Dendritic cell treated with granulocyte-macrophage colony-stimulating factor and Interleukin-4, amounts not matched to agents 40 ng/mL and 50 ng/mL, for 4 days (primary cell): ENCODE measurements around the gene HOTAIR.

ENCODE experiments used
- H3K27ac Mint-ChIP-seq: one replicate; pipeline ENCODE4 v1.8.0; 2022; ENCODE audit warnings: mild to moderate bottlenecking, mixed read lengths
- H3K27me3 Mint-ChIP-seq: one replicate; pipeline ENCODE4 v1.8.0; 2022; ENCODE audit warnings: mild to moderate bottlenecking, mixed read lengths
- H3K36me3 Mint-ChIP-seq: one replicate; pipeline ENCODE4 v1.8.0; 2022; ENCODE audit warnings: low read depth, mixed read lengths
- H3K4me1 Mint-ChIP-seq: one replicate; pipeline ENCODE4 v1.8.0; 2022; ENCODE audit warnings: low read depth, mixed read lengths
- H3K4me3 Mint-ChIP-seq: one replicate; pipeline ENCODE4 v1.8.0; 2022; ENCODE audit warnings: mild to moderate bottlenecking, moderate library complexity, mixed read lengths
- H3K9me3 Mint-ChIP-seq: one replicate; pipeline ENCODE4 v1.8.0; 2022; ENCODE audit warnings: mixed read lengths
- intact Hi-C: fragments of 100-400 bp; cut with micrococcal nuclease; formaldehyde crosslinking; loops from one replicate; pipeline ENCODE4 v1.15.0; 2022

The HOTAIR gene

GRCh38 chr12:53952871-53953734 lies 21.7 kb downstream of the HOTAIR start:
- H3K27me3 Mint-ChIP-seq, result peaks cover 98% of the 10 kb centered on the region
- no peak overlapping the region for H3K27ac Mint-ChIP-seq
- H3K36me3 Mint-ChIP-seq, result no peaks in the 10 kb centered on the region
- no peaks in the 10 kb centered on the region for H3K9me3 Mint-ChIP-seq
- H3K4me1 Mint-ChIP-seq, result peaks cover 15% of the 10 kb centered on the region
- no peak overlapping the region for H3K4me3 Mint-ChIP-seq
- intact Hi-C loops, result no loop called here

DNA sequence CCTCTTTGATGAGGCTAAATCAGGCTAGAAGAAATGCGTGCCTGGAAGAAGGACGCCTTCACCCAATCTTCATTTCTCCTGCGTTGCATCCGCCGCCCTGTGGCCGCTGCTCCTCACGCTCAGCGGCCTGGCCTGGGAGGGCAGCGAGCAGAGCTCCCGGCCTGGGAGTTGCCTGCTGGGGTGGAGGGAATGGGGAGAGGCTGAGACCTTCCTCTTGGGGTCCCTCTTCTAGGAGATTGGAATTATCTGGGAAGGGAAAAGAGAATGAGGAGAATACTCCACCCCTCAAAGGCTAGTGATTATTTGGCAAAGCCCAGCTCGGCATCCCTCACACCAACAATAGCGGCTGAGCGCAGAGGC lies 22.4 kb downstream of the HOTAIR start:
- Mint-ChIP-seq H3K9me3 (no peaks in the 10 kb centered on the region), H3K27ac (no peak overlapping the region), H3K4me1 (peaks cover 15% of the 10 kb centered on the region), H3K36me3 (no peaks in the 10 kb centered on the region), H3K4me3 (no peak overlapping the region), H3K27me3 (peaks cover 98% of the 10 kb centered on the region)
- intact Hi-C loops, result no loop called here

- no peaks in the 10 kb centered on the region for H3K9me3 Mint-ChIP-seq
- peaks cover 96% of the 10 kb centered on the region for H3K27me3 Mint-ChIP-seq
- H3K4me1 Mint-ChIP-seq, result peaks cover 15% of the 10 kb centered on the region
- H3K4me3 Mint-ChIP-seq, result no peak overlapping the region
- H3K27ac Mint-ChIP-seq, result no peak overlapping the region
- intact Hi-C loops, result no loop called here
- no peaks in the 10 kb centered on the region for H3K36me3 Mint-ChIP-seq
Measured at GRCh38 chr12:53951577-53952334, 23.0 kb downstream of the HOTAIR start.

DNA sequence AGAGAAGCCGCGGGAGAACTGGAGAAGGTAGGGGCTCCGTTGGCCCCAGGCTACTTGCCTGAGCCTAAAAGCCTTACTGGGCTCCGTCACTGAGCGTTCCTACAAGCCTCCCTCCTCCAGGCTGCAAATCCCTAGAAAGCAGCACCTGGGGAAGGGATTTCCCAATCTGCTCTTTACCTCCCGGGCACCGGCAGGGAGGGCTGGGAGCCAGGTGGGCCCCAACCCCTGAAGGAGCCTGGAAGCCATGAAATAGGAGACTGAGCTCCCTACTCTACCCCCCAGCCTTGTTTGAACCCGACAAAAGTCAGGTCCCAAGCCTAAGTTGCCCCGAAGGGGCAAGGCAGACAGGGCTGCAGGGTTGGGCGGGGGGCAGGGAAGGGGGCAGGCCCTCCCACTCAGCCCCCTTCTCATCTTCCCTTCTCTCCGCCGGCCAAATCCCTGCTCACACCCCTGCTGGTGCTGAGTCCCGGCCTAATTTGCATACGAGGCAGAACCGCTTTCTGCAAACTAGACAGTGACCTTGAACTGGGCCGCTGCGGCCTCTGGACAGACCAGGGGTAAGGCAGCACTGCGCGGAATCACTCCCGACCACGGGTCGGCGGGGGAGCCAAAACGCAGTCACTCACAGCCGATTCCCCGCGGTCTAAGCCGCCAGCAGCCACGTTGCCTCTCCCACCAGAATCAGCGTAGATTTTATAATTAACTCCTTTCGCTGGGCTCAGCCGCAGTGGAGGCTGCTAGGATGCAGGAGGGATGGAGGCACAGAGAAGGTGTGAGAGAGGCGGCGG lies 23.8 kb downstream of the HOTAIR start:
- H3K36me3 Mint-ChIP-seq, result no peaks in the 10 kb centered on the region
- H3K9me3 Mint-ChIP-seq, result no peaks in the 10 kb centered on the region
- intact Hi-C loops, result no loop called here
- no peak overlapping the region for H3K27ac Mint-ChIP-seq
- no peak overlapping the region for H3K4me3 Mint-ChIP-seq
- H3K4me1 Mint-ChIP-seq, result peaks cover 14% of the 10 kb centered on the region
- peaks cover 96% of the 10 kb centered on the region for H3K27me3 Mint-ChIP-seq

DNA sequence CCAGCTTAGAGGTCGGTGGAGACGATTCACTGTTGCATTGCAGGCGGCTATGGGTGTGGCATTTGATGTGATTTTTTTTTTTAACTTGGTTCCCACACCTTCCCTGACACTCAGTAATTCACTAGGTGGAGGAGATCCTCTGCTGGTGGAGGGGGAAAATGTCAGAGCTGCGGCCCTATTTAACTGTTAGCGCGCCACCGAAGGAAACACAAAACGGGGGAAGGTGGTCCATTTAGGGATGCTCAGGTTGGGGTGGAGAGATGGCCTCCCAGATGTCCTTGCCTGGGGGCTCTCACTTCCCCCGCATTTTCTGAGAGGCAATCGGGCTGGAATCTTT lies 24.3 kb downstream of the HOTAIR start:
- Mint-ChIP-seq H3K9me3 (no peaks in the 10 kb centered on the region), H3K4me3 (no peak overlapping the region), H3K4me1 (peaks cover 10% of the 10 kb centered on the region), H3K27ac (no peak overlapping the region), H3K27me3 (peaks cover 96% of the 10 kb centered on the region), H3K36me3 (no peaks in the 10 kb centered on the region)
- intact Hi-C loops, result no loop called here

DNA sequence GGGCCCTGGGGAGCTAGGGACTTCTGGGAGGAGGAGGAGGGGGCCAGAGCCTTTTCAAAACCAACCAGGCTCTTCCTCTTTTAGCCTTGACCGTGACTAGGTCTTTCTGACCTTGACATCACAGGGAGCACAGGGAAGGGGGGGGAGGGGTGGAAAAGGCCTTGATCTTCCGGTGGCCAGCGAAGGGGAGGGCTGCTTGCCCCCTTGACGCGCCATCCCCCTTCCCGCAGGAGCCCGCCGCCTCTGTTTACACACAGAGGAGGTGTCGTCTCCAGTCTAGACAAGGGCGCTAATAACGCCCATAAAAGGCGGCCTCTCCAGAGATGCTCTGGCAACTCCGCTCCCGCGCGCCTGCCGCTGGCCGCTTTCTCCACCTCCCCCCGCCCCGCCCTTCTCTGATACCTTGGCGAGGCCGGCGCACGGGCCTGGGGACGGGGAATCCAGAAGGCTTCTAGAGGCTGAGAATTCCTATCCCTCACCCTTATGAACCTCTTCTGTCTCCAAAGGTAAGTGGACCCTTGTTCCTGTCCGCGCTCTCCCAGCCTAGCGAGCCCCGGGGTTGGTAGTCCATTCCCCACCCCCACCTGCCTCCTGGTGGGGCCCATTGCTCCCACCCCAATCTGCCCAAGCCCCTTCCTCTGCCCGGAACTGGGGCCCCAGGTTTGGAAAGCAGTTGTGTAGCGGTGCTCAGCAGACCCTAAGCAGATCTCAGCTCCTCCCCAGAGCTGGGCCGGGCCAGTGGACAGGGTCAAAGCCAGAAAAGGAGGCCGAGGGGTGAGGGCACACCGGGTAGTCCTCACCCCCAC lies 24.9 kb downstream of the HOTAIR start:
- Mint-ChIP-seq H3K27me3 (peaks cover 98% of the 10 kb centered on the region), H3K9me3 (no peaks in the 10 kb centered on the region), H3K27ac (no peak overlapping the region), H3K36me3 (no peaks in the 10 kb centered on the region), H3K4me1 (peaks cover 10% of the 10 kb centered on the region), H3K4me3 (no peak overlapping the region)
- intact Hi-C loops, result no loop called here

DNA sequence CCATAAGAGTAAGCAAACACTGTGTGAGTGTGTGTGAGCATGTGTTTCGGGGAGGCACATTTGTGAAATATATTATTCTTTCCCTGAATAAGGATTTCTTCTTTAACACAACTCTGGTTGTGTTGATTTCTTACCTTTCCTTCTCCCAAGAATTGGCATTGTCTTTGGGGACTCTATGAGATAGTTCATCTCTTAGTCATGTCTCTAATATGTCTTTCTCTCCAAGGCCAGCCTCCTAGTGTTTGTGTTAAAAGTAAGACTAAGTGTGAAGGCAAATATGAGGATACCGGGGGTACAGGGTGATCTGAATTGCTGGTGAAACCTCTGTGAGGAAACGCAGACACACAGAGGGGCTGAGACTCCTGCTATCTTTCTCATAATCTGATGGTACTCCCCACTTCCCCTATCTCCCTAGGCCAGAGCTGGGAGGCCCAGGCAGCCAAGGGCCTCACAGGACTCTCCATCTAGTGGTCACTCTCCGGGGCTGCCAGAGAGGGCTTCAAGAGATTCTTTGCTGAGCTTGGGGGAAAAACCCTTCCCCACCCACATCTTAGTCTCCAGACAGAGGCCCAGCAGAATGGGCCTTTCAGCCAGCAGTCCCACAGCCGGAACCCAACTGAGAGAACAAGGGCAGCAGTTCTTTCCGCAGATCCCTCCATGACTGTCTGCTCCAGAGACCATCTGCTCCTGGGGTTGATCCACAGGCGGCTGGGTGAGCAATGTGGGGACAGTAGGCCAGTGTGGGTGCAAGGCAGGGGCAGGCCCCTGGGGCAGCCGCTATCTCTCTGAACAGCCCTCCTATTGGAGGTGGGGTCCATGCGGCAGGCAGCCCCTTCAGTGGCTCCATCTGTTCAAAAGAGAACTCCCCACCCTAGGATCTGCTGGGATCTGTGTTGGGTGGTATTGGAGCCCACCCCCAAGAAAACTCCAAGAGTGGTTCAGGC lies 25.8 kb downstream of the HOTAIR start:
- H3K27ac Mint-ChIP-seq, result no peak overlapping the region

DNA sequence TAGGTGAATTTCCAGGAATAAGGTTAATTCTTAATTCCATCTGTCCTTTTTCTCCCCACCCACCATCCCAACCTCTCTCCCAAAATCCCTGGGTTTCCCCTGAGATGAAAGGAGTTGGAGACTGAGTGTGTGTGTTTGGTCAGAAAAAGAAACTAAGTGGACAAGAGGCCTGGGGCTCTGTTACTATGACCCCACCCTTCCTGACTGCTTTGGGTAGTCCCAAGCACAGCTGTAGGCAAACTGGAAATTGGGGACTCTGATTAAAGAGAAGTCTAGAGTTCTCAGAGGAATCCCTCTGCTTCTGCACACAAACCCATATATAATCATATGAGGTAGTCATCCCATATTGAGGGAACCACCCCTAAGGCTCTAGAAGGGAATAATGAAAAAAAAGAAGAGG lies 27.0 kb downstream of the HOTAIR start:
- H3K9me3 Mint-ChIP-seq, result no peaks in the 10 kb centered on the region
- H3K36me3 Mint-ChIP-seq, result no peaks in the 10 kb centered on the region
- H3K4me3 Mint-ChIP-seq, result no peak overlapping the region

More for the DNA sequence above, 25.8 kb downstream of the HOTAIR start:
- no peak overlapping the region for H3K4me3 Mint-ChIP-seq
- no peaks in the 10 kb centered on the region for H3K9me3 Mint-ChIP-seq
- H3K4me1 Mint-ChIP-seq, result peaks cover 10% of the 10 kb centered on the region
- intact Hi-C loops, result no loop called here
- H3K27me3 Mint-ChIP-seq, result peaks cover 98% of the 10 kb centered on the region
- H3K36me3 Mint-ChIP-seq, result no peaks in the 10 kb centered on the region

DNA sequence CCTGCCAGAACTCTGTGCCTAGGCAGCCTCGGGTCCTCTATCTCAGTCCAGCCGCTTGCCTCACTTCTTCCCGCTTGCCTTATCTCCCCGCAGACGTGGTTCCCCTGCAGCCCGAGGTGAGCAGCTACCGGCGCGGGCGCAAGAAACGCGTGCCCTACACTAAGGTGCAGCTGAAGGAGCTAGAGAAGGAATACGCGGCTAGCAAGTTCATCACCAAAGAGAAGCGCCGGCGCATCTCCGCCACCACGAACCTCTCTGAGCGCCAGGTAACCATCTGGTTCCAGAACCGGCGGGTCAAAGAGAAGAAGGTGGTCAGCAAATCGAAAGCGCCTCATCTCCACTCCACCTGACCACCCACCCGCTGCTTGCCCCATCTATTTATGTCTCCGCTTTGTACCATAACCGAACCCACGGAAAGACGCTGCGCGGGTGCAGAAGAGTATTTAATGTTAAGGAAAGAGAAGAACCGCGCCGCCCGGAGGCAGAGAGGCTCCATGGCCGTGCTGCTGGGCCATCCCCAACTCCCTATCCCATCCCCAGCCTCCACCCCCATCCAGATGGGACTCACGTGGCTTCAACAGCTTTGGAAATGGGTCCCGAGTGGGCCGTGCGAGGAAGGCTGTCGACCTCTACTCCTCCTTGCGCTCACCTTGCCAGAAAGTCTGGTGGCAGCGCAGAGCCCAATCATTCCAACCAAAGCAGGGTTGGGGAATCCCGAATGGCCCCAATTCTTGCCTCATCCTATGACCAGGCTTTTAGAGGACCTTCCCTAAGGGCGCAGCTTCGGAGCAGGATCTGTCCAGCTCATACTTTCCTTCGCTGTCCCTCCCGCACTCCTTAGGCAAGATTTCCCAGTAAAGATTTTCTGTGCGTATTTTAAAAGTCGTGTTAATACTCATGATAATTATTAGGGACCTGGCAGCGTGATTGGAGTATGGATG lies 29.6 kb downstream of the HOTAIR start:
- H3K4me3 Mint-ChIP-seq, result no peak overlapping the region
- peaks cover 4% of the 10 kb centered on the region for H3K4me1 Mint-ChIP-seq
- peaks cover 94% of the 10 kb centered on the region for H3K27me3 Mint-ChIP-seq
- intact Hi-C loops, result no loop called here
- H3K36me3 Mint-ChIP-seq, result no peaks in the 10 kb centered on the region
- no peaks in the 10 kb centered on the region for H3K9me3 Mint-ChIP-seq
- H3K27ac Mint-ChIP-seq, result no peak overlapping the region

More for the DNA sequence above, 27.0 kb downstream of the HOTAIR start:
- H3K27ac Mint-ChIP-seq, result no peak overlapping the region
- H3K27me3 Mint-ChIP-seq, result peaks cover 96% of the 10 kb centered on the region
- intact Hi-C loops, result no loop called here
- peaks cover 10% of the 10 kb centered on the region for H3K4me1 Mint-ChIP-seq

- Mint-ChIP-seq H3K4me3 (no peak overlapping the region), H3K27ac (no peak overlapping the region), H3K9me3 (no peaks in the 10 kb centered on the region), H3K27me3 (peaks cover 94% of the 10 kb centered on the region), H3K36me3 (no peaks in the 10 kb centered on the region), H3K4me1 (no peaks in the 10 kb centered on the region)
- intact Hi-C loops, result no loop called here
Measured at GRCh38 chr12:53944209-53944608, 30.5 kb downstream of the HOTAIR start.

GRCh38 chr12:53942467-53942997 lies 32.2 kb downstream of the HOTAIR start:
- intact Hi-C loops, result no loop called here
- Mint-ChIP-seq H3K9me3 (no peaks in the 10 kb centered on the region), H3K27ac (no peak overlapping the region), H3K4me1 (no peaks in the 10 kb centered on the region), H3K4me3 (no peak overlapping the region), H3K27me3 (peaks cover 92% of the 10 kb centered on the region), H3K36me3 (no peaks in the 10 kb centered on the region)

- H3K4me1 Mint-ChIP-seq, result no peaks in the 10 kb centered on the region
- peaks cover 94% of the 10 kb centered on the region for H3K27me3 Mint-ChIP-seq
- H3K27ac Mint-ChIP-seq, result no peak overlapping the region
- intact Hi-C loops, result no loop called here
- H3K36me3 Mint-ChIP-seq, result no peaks in the 10 kb centered on the region
- no peaks in the 10 kb centered on the region for H3K9me3 Mint-ChIP-seq
- no peak overlapping the region for H3K4me3 Mint-ChIP-seq
Measured at GRCh38 chr12:53941750-53942149, 33.0 kb downstream of the HOTAIR start.
